Neural progenitor cell (in vitro differentiated cells): ENCODE results near the gene NOMO2.
"Not testable (repeated sequence)": the region's sequence is repeated elsewhere in the genome, so short reads cannot be mapped to it uniquely, and the experiment has no call there.

Experiments
- EZH2 ChIP-seq: fragments of 200-600 bp; sonication (generic); IDR thresholded peaks from 2 replicates; pipeline ENCODE4 v1.6.1; 2017; ENCODE audit warnings: antibody characterized with exemption, mild to moderate bottlenecking, moderate library complexity
- EZH2phosphoT487 ChIP-seq: fragments of 200-600 bp; sonication (generic); IDR thresholded peaks from 2 replicates; pipeline ENCODE4 v1.6.1; 2017; ENCODE audit warnings: antibody characterized with exemption
- TF ChIP-seq, protein P1 (sequence below): fragments of 200-600 bp; sonication (generic); IDR thresholded peaks from 2 replicates; pipeline ENCODE4 v1.5.1; 2017; ENCODE audit warnings: antibody characterized with exemption, mild to moderate bottlenecking

DNA sequence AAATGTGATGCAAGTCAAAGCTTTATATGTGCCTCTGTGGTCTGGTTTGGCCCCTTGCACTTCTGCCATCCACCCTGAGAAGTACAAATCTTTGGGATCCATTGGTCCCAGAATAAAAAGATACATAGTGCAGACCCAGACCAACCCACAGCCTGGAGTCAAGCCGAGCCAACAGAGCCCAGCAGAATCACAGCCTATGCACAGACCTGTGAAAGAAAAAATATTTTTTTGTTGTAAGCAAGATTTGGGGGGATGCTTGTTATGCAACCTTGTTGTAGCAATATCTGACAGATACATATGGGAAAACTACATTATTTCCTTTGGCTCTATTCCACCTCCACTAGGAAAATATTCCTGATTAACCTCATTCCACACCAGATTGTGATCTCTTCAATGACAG lies 36.7 kb upstream of the NOMO2 start:
- TF ChIP-seq, protein P1, sequence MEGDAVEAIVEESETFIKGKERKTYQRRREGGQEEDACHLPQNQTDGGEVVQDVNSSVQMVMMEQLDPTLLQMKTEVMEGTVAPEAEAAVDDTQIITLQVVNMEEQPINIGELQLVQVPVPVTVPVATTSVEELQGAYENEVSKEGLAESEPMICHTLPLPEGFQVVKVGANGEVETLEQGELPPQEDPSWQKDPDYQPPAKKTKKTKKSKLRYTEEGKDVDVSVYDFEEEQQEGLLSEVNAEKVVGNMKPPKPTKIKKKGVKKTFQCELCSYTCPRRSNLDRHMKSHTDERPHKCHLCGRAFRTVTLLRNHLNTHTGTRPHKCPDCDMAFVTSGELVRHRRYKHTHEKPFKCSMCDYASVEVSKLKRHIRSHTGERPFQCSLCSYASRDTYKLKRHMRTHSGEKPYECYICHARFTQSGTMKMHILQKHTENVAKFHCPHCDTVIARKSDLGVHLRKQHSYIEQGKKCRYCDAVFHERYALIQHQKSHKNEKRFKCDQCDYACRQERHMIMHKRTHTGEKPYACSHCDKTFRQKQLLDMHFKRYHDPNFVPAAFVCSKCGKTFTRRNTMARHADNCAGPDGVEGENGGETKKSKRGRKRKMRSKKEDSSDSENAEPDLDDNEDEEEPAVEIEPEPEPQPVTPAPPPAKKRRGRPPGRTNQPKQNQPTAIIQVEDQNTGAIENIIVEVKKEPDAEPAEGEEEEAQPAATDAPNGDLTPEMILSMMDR, result not testable (repeated sequence)
- not testable (repeated sequence) for TF ChIP-seq EZH2, EZH2phosphoT487
